ENCODE results near the gene KDR. TPM values are rescaled to one million over a fixed set of nuclear protein-coding genes. Genes with fewer than 3 reads are reported as not detected.
A peak's percentile ranks its signal among the peaks of the same experiment; 100 is the strongest.

KDR gene
- total and polyA plus RNA-seq, 4 donors, result 8.4 to 132 (median 32.5) TPM

DNA sequence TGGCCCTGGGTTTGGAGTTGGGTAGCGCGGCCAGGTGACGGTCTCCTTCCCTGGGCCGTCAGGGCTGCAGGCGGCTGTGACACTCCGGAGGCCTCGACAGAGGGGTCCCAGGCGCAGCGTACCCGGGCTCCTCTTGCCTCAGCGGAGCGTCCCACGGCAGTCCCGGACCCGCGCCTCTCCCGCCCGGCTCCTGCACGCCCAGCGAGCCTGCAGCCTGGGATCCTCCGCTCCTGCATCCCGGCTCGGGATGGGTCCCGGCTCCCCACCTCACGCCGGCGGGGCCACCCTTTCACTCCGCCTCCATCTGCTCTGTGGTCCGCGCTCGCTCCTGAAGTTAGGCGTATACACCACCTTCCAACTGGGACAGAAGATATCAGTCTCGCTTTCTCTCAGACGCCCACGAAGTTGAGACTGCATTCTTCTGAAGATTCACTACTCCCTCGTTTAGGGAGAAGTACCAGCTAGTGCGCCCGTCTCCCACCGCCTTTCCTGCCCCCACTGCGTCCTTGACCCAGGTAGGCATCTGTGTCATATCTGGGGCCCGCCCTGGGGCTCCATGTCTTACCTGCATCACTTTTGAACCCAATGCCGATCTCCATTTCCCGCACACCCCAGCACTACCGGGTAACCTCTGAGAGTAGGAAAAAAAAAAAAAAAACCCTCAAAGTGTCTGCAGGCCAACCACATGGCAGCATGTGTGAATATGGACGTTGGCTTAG lies 32.3 kb upstream of the KDR start:
- peaks cover 0 to 8% (median 0%) of the 10 kb centered on the region in 5 donors for H3K4me1 ChIP-seq (ENCODE audit: control insufficient read depth in 5 of 5, insufficient read depth in 5 of 5, low read length in 5 of 5)
- peak in 2 of 3 donors; percentile 15 to 20 for DNase-seq
- H3K27me3 ChIP-seq (ENCODE audit: control insufficient read depth in 3 of 3, insufficient read depth in 3 of 3, low read length in 2 of 3), result peaks cover 0 to 8% (median 3%) of the 10 kb centered on the region in 3 donors
- no peak for ATAC-seq (ENCODE audit: insufficient read depth, low FRiP score)
- H3K9me3 ChIP-seq (ENCODE audit: control insufficient read depth in 4 of 4, insufficient read depth in 3 of 4, low read length in 3 of 4), result no peaks in the 10 kb centered on the region
- H3K4me3 ChIP-seq, result no peak overlapping the region
- TF ChIP-seq, protein P1, sequence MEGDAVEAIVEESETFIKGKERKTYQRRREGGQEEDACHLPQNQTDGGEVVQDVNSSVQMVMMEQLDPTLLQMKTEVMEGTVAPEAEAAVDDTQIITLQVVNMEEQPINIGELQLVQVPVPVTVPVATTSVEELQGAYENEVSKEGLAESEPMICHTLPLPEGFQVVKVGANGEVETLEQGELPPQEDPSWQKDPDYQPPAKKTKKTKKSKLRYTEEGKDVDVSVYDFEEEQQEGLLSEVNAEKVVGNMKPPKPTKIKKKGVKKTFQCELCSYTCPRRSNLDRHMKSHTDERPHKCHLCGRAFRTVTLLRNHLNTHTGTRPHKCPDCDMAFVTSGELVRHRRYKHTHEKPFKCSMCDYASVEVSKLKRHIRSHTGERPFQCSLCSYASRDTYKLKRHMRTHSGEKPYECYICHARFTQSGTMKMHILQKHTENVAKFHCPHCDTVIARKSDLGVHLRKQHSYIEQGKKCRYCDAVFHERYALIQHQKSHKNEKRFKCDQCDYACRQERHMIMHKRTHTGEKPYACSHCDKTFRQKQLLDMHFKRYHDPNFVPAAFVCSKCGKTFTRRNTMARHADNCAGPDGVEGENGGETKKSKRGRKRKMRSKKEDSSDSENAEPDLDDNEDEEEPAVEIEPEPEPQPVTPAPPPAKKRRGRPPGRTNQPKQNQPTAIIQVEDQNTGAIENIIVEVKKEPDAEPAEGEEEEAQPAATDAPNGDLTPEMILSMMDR (IDR thresholded peaks at IDR 0.05; ENCODE audit: control extremely low read depth, extremely low read depth), result no peak
- no peaks in the 10 kb centered on the region for H3K36me3 ChIP-seq (ENCODE audit: control insufficient read depth in 4 of 4, insufficient read depth in 4 of 4, low read length in 4 of 4)
- H3K27ac ChIP-seq (ENCODE audit: low read depth in 1 of 2, low read length in 1 of 2), result no peak overlapping the region
- no peak overlapping the region for H3K9ac ChIP-seq (ENCODE audit: insufficient read depth in 1 of 2, low read length in 2 of 2)
- WGBS, 2 donors, result 41% methylated on average over 45 of the region's 45 CpGs

DNA sequence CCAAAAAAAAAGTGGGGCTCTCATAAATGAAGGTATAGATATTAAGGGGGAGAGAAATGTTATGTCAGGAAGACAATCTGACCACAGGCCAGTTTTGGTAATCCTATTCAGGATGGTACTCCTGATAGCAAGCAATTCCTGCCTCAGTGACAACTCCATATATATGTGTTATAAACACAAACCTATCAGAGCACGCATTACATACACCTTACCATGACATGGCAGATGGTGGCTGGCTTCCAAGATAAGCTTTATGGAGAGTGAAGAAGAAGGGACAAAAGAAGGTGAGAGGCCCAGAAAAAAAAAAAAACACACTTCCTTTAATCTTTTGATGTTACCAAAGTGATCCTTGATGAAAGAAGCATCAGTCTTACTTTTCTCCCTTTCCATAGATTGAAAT lies 29.5 kb upstream of the KDR start:
- Histone ChIP-seq H3K9ac (ENCODE audit: insufficient read depth in 1 of 2, low read length in 2 of 2) (no peak overlapping the region), H3K9me3 (ENCODE audit: control insufficient read depth in 4 of 4, insufficient read depth in 3 of 4, low read length in 3 of 4) (no peaks in the 10 kb centered on the region), H3K36me3 (ENCODE audit: control insufficient read depth in 4 of 4, insufficient read depth in 4 of 4, low read length in 4 of 4) (no peaks in the 10 kb centered on the region), H3K27me3 (ENCODE audit: control insufficient read depth in 3 of 3, insufficient read depth in 3 of 3, low read length in 2 of 3) (peaks cover 0 to 8% (median 3%) of the 10 kb centered on the region in 3 donors), H3K4me1 (ENCODE audit: control insufficient read depth in 5 of 5, insufficient read depth in 5 of 5, low read length in 5 of 5) (peaks cover 0 to 8% (median 0%) of the 10 kb centered on the region in 5 donors), H3K4me3 (no peak overlapping the region), H3K27ac (ENCODE audit: low read depth in 1 of 2, low read length in 1 of 2) (no peak overlapping the region)
- TF ChIP-seq, protein P1 (IDR thresholded peaks at IDR 0.05; ENCODE audit: control extremely low read depth, extremely low read depth), result no peak
- no peak for DNase-seq
- no peak for ATAC-seq (ENCODE audit: insufficient read depth, low FRiP score)
- WGBS, 2 donors, result 84% methylated on average over 1 of the region's 1 CpG

DNA sequence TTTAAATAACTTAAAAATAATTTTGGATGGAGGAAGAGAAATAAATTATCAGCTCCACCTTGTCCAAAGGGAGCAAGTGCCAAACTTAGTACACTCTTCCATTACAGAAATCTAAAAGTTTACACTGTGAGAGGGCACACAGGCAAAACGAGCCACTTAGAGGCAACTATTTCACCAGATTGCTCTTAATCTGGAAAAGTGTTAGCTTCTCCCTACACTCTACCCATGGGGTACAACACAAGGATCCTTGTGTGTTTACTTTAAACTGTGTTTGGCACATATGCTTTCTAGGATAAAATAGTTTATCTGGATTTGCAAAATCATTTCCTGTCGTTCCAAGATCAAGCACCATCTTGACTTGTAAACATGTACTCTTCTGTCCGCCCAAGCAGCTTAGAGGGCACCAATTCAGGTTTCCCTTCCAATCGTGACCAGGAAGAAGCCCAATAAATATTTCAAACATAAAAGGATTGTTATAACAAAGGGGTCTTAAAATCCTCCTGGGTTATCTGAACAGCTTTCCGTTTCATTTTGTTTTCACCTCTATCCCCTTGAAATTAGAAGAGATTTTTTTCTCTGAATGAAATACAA lies 29.0 kb upstream of the KDR start:
- Histone ChIP-seq H3K4me1 (ENCODE audit: control insufficient read depth in 5 of 5, insufficient read depth in 5 of 5, low read length in 5 of 5) (peaks cover 0 to 8% (median 0%) of the 10 kb centered on the region in 5 donors), H3K27ac (ENCODE audit: low read depth in 1 of 2, low read length in 1 of 2) (no peak overlapping the region), H3K9ac (ENCODE audit: insufficient read depth in 1 of 2, low read length in 2 of 2) (no peak overlapping the region), H3K36me3 (ENCODE audit: control insufficient read depth in 4 of 4, insufficient read depth in 4 of 4, low read length in 4 of 4) (no peaks in the 10 kb centered on the region), H3K9me3 (ENCODE audit: control insufficient read depth in 4 of 4, insufficient read depth in 3 of 4, low read length in 3 of 4) (no peaks in the 10 kb centered on the region), H3K4me3 (no peak overlapping the region), H3K27me3 (ENCODE audit: control insufficient read depth in 3 of 3, insufficient read depth in 3 of 3, low read length in 2 of 3) (peaks cover 0 to 8% (median 3%) of the 10 kb centered on the region in 3 donors)
- ATAC-seq (ENCODE audit: insufficient read depth, low FRiP score) (no peak), DNase-seq (no peak)
- WGBS, 2 donors, result 33 to 57% methylated on average over 5 of the region's 5 CpGs
- TF ChIP-seq, protein P1 (IDR thresholded peaks at IDR 0.05; ENCODE audit: control extremely low read depth, extremely low read depth), result no peak
